ENCODE measurements around the gene TTC3.
"Not testable (repeated sequence)": the region's sequence is repeated elsewhere in the genome, so short reads cannot be mapped to it uniquely, and the experiment has no call there.

TTC3 gene

DNA sequence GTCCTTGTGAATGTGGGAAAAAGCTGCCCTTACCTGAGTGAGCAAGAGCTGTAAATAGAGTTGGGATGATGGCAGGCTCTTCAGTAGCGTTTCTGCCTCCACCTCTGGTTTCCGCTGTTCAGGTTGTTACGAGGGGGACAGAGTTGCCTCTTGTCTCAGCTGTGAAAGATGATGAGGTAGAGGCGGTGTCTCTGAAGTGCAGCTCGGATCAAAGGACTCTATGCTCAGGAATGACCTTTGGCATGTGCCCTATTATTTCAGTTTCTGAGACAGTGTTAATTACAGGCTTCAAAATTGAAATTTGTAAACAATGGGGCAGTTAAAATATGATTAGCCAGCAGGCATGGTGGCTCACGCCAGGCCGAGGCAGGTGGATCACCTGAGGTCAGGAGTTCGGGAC lies 123.8 kb downstream of the TTC3 start:
- DNase-seq (ENCODE audit: low spot score) = no peak

DNA sequence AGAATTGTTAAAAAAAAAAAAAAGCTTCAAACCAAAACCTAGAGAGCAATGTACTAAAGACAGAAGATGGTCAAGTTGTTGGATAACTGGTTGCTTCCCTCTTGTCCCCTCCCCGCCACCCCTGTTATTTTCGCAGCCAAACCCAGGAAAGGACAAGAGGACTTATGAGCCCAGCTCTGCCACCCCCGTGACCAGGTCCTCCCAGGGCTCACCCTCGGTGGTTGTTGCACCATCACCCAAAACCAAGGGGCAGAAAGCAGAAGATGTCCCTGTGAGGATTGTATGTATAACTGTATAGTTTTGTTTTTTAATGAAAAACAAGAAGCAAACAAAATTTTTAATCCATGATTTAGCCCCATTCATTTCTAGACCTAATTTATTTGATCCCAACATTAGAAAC lies 124.7 kb downstream of the TTC3 start:
- no peak for DNase-seq (ENCODE audit: low spot score)

DNA sequence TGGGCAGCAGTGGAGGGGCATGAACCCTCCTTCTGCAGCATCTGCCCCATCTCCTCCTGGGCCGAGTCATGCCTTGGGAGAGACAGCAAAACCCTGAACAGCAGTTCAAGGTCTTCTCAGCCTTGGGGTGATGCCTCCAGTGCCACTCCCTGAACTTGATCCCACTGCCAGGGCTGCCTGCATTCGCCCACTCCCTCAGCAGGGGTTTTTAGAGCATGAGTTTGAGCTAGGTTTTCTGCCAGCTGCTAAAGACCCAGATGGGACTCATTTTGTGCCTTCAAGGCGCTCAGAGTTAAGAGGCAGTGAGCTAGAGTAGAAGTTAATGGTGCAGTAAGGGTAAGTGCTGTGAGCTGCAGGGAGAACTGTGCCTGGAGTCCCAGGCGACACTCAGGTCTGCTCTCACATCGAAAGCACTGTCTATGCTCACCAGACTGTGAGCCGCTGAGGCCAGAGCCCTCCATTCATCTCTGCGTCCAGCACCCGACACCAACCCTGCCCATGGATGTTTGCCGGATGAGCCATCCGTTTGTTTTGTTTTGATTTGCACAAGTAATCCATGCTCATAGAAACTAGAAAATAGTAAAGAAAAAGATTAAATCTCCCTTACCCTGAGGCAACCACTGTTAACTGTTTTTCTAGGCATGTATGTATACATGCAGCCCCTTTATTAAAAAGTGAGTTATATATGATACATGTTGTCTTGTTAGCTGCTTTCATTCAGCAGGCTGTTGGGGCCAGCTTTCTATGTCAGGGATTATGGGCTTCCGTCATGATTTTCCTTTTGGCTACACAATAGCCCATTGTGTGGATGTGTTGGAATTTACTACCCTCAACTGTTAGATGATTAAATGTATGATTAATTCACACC lies 126.2 kb downstream of the TTC3 start:
- DNase-seq (ENCODE audit: low spot score) = no peak

DNA sequence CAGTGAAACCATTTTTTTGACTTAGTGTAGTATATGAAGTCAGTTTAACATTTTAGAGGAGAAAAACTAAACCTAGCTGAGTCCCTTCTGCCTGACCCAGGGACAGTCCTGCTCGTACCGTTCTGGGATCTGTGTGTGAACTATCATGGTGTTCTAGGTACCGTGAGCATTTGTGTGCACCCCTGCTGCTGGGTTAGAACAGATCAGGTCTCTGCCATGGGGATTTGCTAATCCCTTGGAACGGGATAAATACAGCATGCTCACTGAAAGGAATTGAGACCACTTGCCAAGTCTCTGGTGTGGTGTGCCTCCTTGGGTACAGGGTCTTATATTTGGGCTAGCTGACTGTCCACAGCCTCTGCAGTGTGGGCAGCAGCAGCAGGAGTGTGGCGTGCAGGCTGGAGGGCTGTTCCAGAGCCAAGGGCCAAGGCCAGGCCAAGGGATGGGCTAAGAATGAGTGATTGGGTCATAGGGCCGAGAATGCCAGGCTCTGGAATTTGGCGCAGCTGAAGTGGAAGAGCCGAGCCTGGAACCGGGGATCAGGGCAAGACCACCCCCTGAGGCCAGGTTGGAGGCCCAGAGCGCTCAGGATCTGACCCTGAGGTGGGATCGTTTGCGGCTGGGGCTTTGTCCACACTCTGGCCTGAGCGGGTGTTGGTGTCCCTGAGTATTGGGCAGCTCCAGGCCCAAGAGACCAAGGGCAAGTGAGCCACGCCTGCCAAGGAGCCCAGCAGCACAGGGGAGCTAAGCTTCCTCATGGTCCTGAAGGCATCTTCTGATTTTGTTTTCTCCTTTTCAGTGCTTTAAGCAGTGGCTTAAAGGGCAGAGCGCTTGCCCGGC lies 127.8 kb downstream of the TTC3 start:
- no peak for DNase-seq (ENCODE audit: low spot score)

DNA sequence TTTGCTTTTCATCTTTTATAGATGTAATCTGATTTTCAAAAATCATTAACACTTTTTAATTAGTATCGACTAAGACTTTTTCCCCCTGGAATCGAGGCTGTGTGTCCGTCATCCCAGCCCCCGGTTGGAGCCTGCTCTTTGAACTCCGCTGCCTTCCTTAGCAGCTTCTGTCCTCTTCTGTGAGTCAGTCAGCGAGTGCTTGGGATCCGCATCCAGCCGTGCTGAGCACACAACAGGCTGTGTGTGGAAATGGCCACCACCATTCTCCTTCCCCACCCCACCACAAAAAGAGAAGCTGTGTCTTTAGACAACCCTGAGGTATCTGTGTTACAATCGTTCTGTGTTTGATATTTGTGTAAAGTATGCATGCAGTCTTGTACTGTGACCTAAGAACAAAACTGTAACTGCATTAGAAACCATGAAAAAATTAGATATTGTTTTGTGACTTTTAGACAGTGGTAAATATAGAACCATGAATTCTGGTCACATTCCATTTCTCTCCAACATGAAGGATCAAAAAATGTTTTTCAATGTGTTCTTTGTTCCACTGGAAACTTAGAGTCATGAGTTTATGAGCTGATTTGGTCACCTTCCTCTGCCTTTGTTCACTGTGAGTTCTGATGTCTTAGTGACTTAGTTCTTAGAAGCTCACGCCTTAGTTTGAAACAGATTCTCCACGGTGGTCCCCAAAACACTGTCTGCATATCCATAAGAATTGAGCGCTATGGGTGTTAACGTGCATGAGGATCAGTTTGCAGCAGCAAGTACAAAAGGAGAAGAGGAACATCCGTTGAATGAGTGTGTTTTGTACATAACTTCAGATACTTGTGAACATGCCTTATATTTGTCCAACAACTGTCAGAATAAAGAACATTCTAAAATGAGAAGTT lies 129.4 kb downstream of the TTC3 start:
- no peak for DNase-seq (ENCODE audit: low spot score)

DNA sequence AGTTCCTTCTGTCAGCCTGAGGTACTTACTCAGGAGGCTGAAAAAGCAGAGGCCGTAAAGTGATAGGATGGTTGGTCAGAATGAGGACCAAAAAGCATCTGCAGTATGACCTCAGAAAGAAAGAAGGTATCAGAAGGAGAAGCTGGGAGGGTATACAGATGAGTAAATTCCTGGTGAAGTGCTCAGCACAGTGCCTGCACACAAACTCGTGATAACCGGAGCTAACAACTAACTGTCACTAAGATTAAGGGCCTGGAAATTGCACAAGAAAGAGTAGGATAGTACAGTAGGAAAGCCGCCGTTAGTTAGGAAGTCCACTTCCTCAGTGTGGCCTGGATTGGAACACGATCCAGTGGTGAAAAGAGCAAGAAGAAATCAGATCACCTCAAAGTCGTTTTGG lies 131.5 kb downstream of the TTC3 start:
- no peak for DNase-seq (ENCODE audit: low spot score)

DNA sequence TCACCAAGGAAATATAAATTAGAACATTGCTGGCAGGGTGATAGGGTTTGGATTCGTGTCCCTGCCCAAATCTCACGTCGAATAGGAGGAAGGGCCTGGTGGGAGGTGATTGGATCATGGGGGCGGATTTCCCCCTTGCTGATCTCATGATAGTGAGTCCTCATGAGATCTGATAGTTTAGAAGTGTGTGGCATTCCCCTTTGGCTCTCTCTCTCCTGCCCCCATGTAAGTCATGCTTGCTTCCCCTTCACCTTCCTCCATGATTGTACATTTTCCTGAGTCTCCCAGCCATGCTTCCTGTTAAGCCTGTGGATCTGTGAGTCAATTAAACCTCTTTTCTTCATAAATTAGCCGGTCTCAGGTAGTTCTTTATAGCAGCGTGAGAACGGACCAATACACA lies 133.4 kb downstream of the TTC3 start:
- DNase-seq (ENCODE audit: low spot score) = no peak

DNA sequence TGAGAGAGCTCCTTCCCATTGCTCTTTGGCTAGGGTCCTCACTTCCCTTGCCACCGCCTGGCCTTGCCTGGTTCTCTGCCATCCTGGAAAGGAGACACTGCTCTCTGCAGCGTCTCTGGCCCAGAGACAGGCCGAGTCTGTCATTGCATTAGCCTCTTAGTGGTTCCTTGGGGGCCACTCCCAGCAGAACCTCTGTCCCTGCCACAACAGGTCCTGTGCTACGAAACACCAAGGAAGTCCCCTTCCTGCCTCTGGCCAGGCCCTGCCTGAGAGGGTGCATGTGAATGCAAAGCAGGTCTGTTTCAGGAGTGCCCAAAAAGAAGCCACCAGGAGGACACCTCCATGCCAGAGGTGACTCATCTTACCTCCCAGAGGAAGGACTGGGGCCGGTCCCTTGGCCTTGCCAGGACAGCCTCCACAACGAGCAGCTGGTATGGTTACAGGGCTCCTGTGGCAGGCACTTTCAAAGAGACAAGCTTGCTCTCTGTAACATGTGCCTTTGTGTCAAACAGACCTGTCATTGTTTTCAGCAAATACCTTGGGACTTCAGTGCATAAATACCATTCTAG lies 134.5 kb downstream of the TTC3 start:
- no peak for DNase-seq (ENCODE audit: low spot score)

DNA sequence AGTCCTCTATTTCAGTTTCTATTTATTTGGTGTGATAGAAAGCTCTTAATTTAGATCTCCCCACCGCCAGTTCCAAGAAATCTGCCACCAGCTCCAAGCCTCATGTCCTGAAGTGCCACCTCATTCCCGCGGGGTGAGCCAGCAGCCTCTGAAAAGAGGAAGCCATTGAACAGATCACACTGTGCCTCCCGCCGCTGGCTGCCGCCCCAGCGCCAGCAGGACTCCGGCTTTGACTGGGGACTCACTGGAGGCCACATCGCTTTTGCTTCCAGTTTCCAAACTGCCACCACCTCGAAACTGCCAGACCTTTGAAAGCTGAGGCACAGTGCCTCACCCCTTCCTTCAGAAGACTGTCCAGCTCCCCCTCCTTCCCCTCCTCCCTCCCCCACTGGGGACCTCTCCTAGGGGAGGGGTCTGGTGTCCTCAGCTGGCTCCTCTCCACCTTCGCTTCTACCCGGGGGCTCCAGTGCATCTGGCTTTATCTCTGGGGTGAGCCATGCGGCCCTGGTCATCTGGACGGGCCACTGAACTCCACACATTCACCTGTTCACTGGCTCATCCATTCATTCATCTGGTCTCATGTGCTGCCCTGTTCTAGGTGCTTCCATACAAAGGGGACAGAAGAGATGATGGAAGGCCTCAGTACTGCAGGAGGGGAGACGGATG lies 135.1 kb downstream of the TTC3 start:
- DNase-seq (ENCODE audit: low spot score) = no peak

DNA sequence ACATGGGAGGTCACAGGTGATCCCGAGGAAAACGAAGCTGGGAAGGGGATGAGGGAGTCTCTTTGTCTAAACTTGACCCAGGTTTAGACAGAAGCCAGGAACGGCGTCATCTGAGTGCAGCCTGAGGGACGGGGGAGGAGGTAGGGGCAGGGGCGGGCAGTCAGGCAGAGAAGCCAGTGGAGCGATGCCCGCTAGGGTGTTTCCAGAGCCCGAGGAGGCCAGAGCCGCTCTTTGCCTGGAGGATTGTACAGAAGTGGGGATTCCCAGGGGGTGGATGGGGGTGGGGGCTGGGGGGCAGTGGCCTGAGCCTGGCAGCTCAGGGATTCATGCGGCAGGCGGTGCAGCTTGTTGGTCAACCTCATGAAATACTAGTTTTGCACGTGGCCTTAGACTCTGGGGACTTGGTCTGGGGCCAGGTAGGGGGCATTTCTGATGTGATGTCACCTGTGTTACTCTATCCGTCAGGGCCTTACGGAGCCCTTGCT lies 135.7 kb downstream of the TTC3 start:
- no peak for DNase-seq (ENCODE audit: low spot score)

DNA sequence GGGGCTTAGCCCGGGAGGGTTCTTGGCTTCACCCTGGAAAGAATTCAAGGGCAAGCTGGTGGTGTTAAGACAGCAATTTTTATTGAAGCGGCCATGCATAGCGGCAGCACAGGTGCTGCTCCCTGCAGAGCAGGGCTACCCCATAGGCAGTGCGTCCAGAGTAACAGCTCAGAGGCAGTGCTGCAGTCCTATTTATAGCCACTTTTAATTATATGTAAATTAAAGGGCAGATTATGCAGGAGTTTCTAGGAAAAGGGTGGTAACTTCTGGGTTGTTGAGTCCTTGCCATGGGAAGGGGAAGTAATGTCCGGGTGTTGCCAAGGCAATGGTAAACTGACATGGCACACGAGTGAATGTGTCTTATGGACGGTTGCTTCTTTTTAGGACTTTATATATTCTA lies 137.1 kb downstream of the TTC3 start:
- no peak for DNase-seq (ENCODE audit: low spot score)

DNA sequence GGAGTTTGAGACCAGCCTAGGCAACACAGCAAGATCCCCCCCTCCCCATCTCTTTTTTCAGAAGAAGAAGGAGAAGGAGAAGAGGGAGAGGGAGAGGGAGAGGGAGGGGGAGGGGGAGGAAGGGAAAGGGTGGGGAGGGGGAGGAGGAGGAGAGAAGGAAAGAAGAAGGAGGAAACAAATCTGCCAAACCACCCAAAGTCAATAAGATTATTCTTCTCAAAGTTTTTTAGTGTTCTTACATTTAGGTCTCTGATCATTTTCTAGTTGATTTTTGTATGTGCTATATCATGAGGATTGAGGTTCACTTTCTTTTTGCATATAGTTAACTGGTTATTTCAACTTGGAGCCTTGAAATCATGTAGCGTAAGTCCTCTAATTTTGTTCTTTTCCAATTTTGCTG lies 137.7 kb downstream of the TTC3 start:
- DNase-seq (ENCODE audit: low spot score) = no peak

DNA sequence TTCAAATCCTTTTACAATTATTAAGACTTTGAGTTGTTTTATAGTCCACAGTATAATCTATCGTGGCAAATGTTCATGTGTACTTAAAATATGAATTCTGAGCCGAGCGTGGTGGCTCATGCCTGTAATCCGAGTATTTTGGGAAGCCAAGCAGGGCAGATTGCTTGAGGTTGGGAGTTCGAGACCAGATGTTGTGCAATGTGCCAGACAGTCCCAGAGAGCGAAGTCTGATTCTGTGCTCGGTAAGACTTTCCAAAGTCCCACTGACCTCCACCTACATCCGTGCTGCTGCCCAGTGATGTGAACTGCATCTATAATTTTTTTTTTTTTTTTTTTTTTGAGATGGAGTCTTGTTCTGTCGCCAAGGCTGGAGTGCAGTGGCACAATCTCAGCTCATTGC lies 141.9 kb downstream of the TTC3 start:
- DNase-seq (ENCODE audit: low spot score) = no peak

DNA sequence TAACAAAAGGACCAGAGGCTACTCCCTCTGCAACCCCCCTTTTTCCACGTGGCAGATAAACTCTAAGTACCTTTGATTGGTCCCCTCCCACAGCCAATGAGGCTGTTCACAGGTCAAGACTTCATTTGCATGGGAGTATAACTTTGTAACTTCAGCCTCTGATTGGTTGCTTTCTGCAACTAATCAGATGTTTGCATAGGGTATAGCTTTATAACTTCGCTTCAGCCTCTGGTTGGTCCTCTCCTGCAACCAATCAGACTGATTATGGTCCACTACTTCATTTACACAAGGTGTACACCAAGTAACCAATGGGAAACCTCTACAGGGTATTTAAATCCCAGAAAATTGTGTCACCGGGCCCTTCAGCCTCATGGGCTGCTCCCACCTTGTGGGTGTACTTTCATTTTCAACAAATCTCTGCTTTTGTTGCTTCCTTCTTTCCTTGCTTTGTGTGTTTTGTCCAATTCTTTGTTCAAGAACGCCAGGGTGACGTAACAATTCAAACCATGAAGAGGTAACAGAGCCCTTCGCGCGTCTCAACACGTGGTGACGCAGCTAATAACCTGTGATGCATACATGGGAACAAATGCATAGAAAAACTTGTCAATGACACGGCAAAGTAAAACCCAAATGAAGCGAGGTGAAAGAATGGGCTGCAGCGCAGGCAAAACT lies 146.8 kb downstream of the TTC3 start:
- peak; percentile 42 for DNase-seq (ENCODE audit: low spot score)

DNA sequence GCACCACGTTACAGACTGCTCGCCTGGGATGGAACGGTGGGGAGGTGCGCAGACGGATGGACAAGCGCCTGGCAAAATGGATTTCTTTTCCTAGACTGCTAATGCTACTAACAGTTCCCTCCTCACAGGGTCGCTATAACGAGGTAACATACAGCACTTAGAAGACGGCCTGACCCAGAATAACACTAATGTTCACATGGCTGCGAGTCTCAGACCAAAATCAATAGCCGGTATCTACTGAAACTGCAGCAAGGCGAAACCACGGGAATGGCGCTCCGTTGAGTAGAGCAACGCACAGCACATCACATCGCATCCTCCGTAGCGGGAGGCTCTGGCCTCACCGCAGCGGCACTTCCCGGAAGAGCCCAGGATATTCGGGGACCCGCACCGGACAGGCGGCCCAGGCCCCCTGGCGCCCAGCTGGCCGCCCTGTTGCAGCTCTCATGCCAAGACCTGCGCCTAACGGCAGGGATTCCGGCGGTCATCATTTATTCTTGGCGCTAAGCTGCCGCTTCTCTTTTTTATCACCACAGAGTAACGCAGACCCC lies 147.5 kb downstream of the TTC3 start:
- peak; percentile 34 for DNase-seq (ENCODE audit: low spot score)

DNA sequence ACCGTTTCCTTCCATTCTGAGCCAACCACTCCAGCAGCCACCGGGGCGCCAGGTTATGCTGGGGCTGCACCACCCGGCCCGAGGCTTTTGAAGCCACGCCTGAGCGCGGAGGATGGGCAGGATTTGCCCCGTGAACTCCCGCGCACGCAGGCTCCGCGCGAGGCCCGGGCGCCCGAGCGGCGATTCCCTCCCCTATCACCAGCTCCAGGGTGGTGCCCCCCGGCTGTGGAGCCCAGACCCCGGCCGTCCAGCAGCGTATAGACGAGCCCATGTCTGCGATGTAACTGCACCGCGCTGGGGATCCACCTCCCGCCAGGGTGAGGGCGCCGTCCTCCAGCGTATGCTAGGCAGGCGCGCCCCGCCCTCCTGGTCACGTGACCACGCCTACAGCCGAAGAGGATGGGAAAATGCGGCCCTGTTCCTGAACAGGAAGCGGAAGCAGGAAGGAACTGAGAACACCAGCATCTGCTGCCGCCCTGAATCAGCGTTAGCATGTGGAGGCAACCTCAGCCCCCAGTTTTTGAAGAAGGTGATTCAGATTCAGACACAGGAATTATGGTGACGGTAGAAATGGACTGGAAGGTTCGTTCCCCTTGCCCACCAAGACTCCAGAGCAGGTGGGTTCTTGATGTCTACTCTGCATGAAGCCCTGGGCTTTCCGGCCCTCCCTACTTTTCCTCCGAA lies 148.1 kb downstream of the TTC3 start:
- DNase-seq (ENCODE audit: low spot score) = peak; percentile 90

DNA sequence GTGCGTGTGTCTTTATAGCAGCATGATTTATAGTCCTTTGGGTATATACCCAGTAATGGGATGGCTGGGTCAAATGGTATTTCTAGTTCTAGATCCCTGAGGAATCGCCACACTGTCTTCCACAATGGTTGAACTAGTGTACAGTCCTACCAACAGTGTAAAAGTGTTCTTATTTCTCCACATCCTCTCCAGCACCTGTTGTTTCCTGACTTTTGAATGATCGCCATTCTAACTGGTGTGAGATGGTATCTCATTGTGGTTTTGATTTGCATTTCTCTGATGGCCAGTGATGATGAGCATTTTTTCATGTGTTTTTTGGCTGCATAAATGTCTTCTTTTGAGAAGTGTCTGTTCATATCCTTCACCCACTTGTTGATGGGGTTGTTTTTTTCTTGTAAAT lies 149.2 kb downstream of the TTC3 start:
- not testable (repeated sequence) for DNase-seq (ENCODE audit: low spot score)

DNA sequence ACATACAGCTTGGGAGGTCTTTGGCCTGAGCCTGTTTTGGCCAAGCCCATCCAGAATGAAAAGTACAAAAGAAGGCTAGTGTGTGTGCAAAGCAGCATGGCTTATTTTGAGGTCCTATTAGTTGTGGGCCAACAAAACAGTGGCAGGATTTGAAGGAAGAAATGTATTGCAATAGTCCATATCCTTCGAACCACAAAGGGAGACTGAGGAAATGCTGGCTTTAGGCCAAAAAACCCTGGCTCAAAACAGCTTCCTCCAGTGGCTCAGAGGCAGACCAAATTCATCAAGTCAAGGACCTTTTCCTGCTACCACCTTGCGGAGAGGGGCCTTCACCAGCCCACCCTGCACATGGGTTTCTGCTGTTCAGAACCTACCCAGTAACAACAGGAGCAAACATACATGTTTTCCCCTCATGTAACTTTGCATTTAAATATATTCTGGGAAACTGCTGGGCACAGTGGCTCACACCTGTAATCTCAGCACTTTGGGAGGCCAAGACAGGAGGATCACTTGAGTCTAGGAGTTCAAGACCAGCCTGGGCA lies 150.8 kb downstream of the TTC3 start:
- DNase-seq (ENCODE audit: low spot score) = no peak
